GM12878 (cell line): Measurements from ENCODE around the gene TUBB.

Experiments used
- CTCF ChIP-seq, 3 experiments: IDR thresholded peaks in 2 of 3; conservative IDR thresholded peaks in 1 of 3; 2 replicates each; pipeline ENCODE4 v1.5.1; 2011; ENCODE audit warnings: low read depth in 3 of 3, low read length in 3 of 3, mild to moderate bottlenecking in 3 of 3, control low read depth in 2 of 3, moderate library complexity in 2 of 3, inconsistent platforms in 1 of 3, mixed read lengths in 1 of 3; ENCODE audit not compliant: control insufficient read depth in 2 of 3, insufficient read depth in 1 of 3; ENCODE audit errors: extremely low read depth in 1 of 3
- MTA2 ChIP-seq: fragments of 450-650 bp; IDR thresholded peaks from 2 replicates; pipeline ENCODE4 v1.6.1; 2016; ENCODE audit warnings: low read depth, mild to moderate bottlenecking, moderate library complexity

DNA sequence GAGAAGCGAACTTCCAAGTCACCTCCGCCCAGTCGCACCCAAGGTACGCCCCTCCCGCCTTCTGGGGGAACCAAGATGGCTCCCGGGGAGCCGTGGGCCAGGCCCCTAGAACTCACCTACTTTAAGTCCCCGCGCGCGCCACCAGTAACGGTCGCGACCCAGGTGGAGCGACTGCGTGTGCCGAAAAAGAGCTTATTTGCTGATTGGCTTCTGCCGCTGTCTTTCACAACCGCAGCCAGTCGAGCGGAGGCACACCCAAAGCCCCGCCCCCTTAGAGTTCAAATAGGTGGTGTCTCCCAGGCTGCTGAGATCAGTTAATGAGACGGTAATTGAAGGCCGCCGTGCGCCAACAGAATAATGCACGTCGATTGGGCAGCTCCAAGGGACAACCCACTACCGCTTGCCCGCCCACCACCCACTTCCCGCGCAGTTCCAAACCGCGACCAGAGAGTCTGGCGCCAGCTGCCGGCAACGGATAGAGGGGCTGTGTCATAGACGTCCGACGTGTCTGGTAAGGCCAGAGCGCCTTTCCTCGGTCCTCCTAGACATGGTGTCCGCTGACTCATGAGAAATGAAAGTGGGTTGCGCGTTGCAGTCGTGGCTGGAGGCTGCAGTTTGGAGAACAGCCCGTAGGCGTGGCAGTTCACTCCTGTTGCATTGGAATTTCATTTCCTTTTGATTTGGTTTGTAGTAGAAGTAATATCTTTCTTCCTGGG is 2.9 kb upstream of the TUBB start, which contains the start of gene MDC1:
- TF ChIP-seq MTA2 = peak; percentile 91
- peak; percentile 8 to 29 (median 17); a peak in 3 of 6 replicates for TF ChIP-seq CTCF (IDR thresholded peaks at IDR 0.05 in 2 of 3, conservative IDR thresholded peaks at IDR 0.05 in 1 of 3; ENCODE audit: control insufficient read depth in 2 of 3, extremely low read depth in 1 of 3, insufficient read depth in 1 of 3, low read depth in 3 of 3, low read length in 3 of 3)
